A549 (cell line): Measurements from ENCODE around the gene HCRTR1.

Source experiments
- BHLHE40 ChIP-seq: IDR thresholded peaks from 2 replicates; pipeline ENCODE4 v1.6.1; 2012; ENCODE audit warnings: low read depth, low read length, inconsistent platforms
- CTCF ChIP-seq: fragments of >200 bp; sonication (Bioruptor Twin); formaldehyde crosslinking; IDR thresholded peaks from 3 replicates; pipeline ENCODE4 v1.5.1; 2016
- E2F6 ChIP-seq: IDR thresholded peaks from 2 replicates; pipeline ENCODE4 v1.6.1; 2012; ENCODE audit warnings: low read depth, borderline replicate concordance
- KDM1A ChIP-seq: fragments of 200-600 bp; sonication (generic); IDR thresholded peaks from 2 replicates; pipeline ENCODE4 v1.6.1; 2016; ENCODE audit warnings: low read depth, mild to moderate bottlenecking
- KDM5A ChIP-seq: fragments of 200-600 bp; sonication (generic); IDR thresholded peaks from 2 replicates; pipeline ENCODE4 v1.6.1; 2016; ENCODE audit warnings: antibody characterized with exemption, mild to moderate bottlenecking
- POLR2A ChIP-seq: IDR thresholded peaks from 2 replicates; pipeline ENCODE4 v1.6.1; 2012; ENCODE audit warnings: mild to moderate bottlenecking, low read length
- RAD21 ChIP-seq, 2 experiments: fragments of >200 bp in 1 of 2; sonication (Bioruptor Twin) in 1 of 2; formaldehyde crosslinking in 1 of 2; IDR thresholded peaks in 1 of 2; conservative IDR thresholded peaks in 1 of 2; 2 replicates in 1 of 2; 3 replicates in 1 of 2; pipeline ENCODE4 v1.6.1; 2012 to 2018; ENCODE audit warnings: inconsistent platforms in 1 of 2
- SMC3 ChIP-seq: fragments of >200 bp; sonication (Bioruptor Twin); formaldehyde crosslinking; IDR thresholded peaks from 3 replicates; pipeline ENCODE4 v1.6.1; 2018; ENCODE audit warnings: inconsistent platforms
- TF ChIP-seq, protein P1 (sequence below): fragments of 200-600 bp; sonication (generic); IDR thresholded peaks from 2 replicates; pipeline ENCODE4 v1.6.1; 2016; ENCODE audit warnings: antibody characterized with exemption, mild to moderate bottlenecking, moderate library complexity

- TF ChIP-seq CTCF (no peak), E2F6 (no peak), SMC3 (no peak), KDM1A (no peak), BHLHE40 (no peak), RAD21 (conservative IDR thresholded peaks at IDR 0.05 in 1 of 2, IDR thresholded peaks at IDR 0.05 in 1 of 2) (no peak), KDM5A (no peak), POLR2A (no peak)
- TF ChIP-seq, protein P1, sequence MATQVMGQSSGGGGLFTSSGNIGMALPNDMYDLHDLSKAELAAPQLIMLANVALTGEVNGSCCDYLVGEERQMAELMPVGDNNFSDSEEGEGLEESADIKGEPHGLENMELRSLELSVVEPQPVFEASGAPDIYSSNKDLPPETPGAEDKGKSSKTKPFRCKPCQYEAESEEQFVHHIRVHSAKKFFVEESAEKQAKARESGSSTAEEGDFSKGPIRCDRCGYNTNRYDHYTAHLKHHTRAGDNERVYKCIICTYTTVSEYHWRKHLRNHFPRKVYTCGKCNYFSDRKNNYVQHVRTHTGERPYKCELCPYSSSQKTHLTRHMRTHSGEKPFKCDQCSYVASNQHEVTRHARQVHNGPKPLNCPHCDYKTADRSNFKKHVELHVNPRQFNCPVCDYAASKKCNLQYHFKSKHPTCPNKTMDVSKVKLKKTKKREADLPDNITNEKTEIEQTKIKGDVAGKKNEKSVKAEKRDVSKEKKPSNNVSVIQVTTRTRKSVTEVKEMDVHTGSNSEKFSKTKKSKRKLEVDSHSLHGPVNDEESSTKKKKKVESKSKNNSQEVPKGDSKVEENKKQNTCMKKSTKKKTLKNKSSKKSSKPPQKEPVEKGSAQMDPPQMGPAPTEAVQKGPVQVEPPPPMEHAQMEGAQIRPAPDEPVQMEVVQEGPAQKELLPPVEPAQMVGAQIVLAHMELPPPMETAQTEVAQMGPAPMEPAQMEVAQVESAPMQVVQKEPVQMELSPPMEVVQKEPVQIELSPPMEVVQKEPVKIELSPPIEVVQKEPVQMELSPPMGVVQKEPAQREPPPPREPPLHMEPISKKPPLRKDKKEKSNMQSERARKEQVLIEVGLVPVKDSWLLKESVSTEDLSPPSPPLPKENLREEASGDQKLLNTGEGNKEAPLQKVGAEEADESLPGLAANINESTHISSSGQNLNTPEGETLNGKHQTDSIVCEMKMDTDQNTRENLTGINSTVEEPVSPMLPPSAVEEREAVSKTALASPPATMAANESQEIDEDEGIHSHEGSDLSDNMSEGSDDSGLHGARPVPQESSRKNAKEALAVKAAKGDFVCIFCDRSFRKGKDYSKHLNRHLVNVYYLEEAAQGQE: no peak
Measured at GRCh38 chr1:31605908-31606427, 11.5 kb upstream of the HCRTR1 start.
